GM23248 (cell line): Measurements from ENCODE around the gene PTPRN2. TPM values are rescaled to one million over a fixed set of nuclear protein-coding genes. Genes with fewer than 3 reads are reported as not detected.

Experiments
- DNase-seq: peaks from one replicate; pipeline ENCODE4 v3.0.0-alpha.2; 2015
- H2AFZ ChIP-seq: fragments of 200-600 bp; sonication (generic); 2 replicates; pipeline ENCODE4 v1.6.1; 2016; ENCODE audit warnings: antibody characterized with exemption
- H3F3A ChIP-seq: fragments of 200-600 bp; sonication (generic); 2 replicates; pipeline ENCODE4 v1.6.1; 2016; ENCODE audit warnings: mild to moderate bottlenecking, antibody characterized with exemption, mixed run types; ENCODE audit not compliant: insufficient read depth
- H3K27ac ChIP-seq: fragments of 200-600 bp; sonication (generic); 2 replicates; pipeline ENCODE4 v1.5.1; 2016; ENCODE audit warnings: mild to moderate bottlenecking
- H3K27me3 ChIP-seq: fragments of 200-600 bp; sonication (generic); replicated peaks from 2 replicates; pipeline ENCODE4 v1.6.1; 2016; ENCODE audit warnings: mild to moderate bottlenecking; ENCODE audit not compliant: insufficient read depth
- H3K36me3 ChIP-seq: fragments of 200-600 bp; sonication (generic); 2 replicates; pipeline ENCODE4 v1.6.1; 2016; ENCODE audit warnings: low read depth, mild to moderate bottlenecking
- H3K4me1 ChIP-seq: fragments of 200-600 bp; sonication (generic); 2 replicates; pipeline ENCODE4 v1.6.1; 2016; ENCODE audit warnings: mild to moderate bottlenecking; ENCODE audit not compliant: insufficient read depth
- H3K4me2 ChIP-seq: fragments of 200-600 bp; sonication (generic); one replicate; pipeline ENCODE4 v1.6.1; 2016; ENCODE audit warnings: mild to moderate bottlenecking; ENCODE audit not compliant: unreplicated experiment
- H3K4me3 ChIP-seq: fragments of 200-600 bp; sonication (generic); 2 replicates; pipeline ENCODE4 v1.5.1; 2016; ENCODE audit warnings: mild to moderate bottlenecking
- H3K79me2 ChIP-seq: fragments of 200-600 bp; sonication (generic); 2 replicates; pipeline ENCODE4 v1.6.1; 2016; ENCODE audit warnings: mild to moderate bottlenecking; ENCODE audit not compliant: insufficient read depth
- H3K9ac ChIP-seq: fragments of 200-600 bp; sonication (generic); 2 replicates; pipeline ENCODE4 v1.6.1; 2016; ENCODE audit warnings: mild to moderate bottlenecking
- H3K9me2 ChIP-seq: fragments of 200-600 bp; sonication (generic); 2 replicates; pipeline ENCODE4 v1.6.1; 2016; ENCODE audit warnings: mixed run types, mild to moderate bottlenecking, moderate library complexity; ENCODE audit not compliant: insufficient read depth
- H3K9me3 ChIP-seq: fragments of 200-600 bp; sonication (generic); one replicate; pipeline ENCODE4 v1.6.1; 2017; ENCODE audit warnings: low read depth
- H4K20me1 ChIP-seq: fragments of 200-600 bp; sonication (generic); 2 replicates; pipeline ENCODE4 v1.6.0; 2016; ENCODE audit not compliant: insufficient read depth
- EZH2 ChIP-seq: fragments of 200-600 bp; sonication (generic); IDR thresholded peaks from 2 replicates; pipeline ENCODE4 v1.6.1; 2018; ENCODE audit warnings: antibody characterized with exemption, mild to moderate bottlenecking; ENCODE audit not compliant: insufficient read depth, poor library complexity, severe bottlenecking
- EZH2phosphoT487 ChIP-seq: fragments of 200-600 bp; sonication (generic); IDR thresholded peaks from 2 replicates; pipeline ENCODE4 v1.6.1; 2018; ENCODE audit warnings: antibody characterized with exemption, moderate library complexity, mild to moderate bottlenecking, low read depth; ENCODE audit not compliant: insufficient read depth
- WGBS, 2 experiments: methylation state at CpG; one replicate each; pipeline ENCODE4 v1.1.6; 2015 to 2017; ENCODE audit warnings: low lambda C conversion rate in 2 of 2, low coverage in 1 of 2; ENCODE audit errors: missing lambda C conversion rate in 2 of 2; 5-methylcytosine and 5-hydroxymethylcytosine counted together
- in situ Hi-C: fragments of 300-500 bp; cut with MboI; formaldehyde crosslinking; loops from 2 replicates; pipeline ENCODE4 v1.15.0; 2020
- polyA plus RNA-seq: library from polyadenylated mRNA; unstranded; fragments of >200 nt; fragmentation: Nextera tagmentation; extraction: Ambion mirVana; gene quantifications from 2 replicates; pipeline ENCODE4 v1.2.1, GENCODE V29; 2016
- total RNA-seq: library from RNA; depleted of rRNA; stranded (reverse); fragments of >200 nt; shearing (Covaris generic); gene quantifications from 2 replicates; pipeline ENCODE4 v1.2.3, GENCODE V29; 2014

PTPRN2 gene
- total and polyA plus RNA-seq, 2 experiments from 2014 or later: 0.13 TPM; not detected in 1

DNA sequence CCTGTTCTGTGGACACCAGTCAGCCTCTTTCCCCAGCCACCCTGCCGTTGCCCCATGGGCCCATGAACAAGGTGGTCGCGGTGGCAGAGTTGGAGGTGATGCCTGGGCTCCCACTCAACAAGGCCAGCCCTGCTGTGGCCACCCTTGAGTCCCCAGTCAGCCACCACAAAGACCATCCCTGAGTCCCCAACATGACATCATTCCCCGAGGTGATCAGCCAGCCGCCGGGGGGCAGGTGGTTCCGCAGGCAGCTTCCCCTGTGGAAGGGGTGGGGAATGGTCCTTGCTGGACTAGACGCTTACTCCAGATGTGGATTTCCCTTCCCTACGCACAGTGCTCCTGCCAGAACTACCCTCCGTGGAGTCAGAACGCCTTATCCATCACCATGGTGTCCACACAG, 271.7 kb downstream of the PTPRN2 start:
- H3K4me3 ChIP-seq: no peak overlapping the region
- no peaks in the 10 kb centered on the region for H3F3A ChIP-seq
- no peak overlapping the region for H3K4me2 ChIP-seq
- no peaks in the 10 kb centered on the region for H3K4me1 ChIP-seq
- H2AFZ ChIP-seq: no peak overlapping the region
- TF ChIP-seq EZH2phosphoT487: no peak
- in situ Hi-C loops: no loop called here
- H3K27me3 ChIP-seq: no peaks in the 10 kb centered on the region
- no peak overlapping the region for H3K27ac ChIP-seq
- H3K36me3 ChIP-seq: no peaks in the 10 kb centered on the region
- H4K20me1 ChIP-seq: no peaks in the 10 kb centered on the region
- no peak overlapping the region for H3K9ac ChIP-seq
- no peaks in the 10 kb centered on the region for H3K79me2 ChIP-seq
- H3K9me2 ChIP-seq: no peaks in the 10 kb centered on the region
- no peaks in the 10 kb centered on the region for H3K9me3 ChIP-seq
- WGBS, 2 experiments: 47 to 63% methylated on average over 11 of the region's 11 CpGs
- DNase-seq: no peak

DNA sequence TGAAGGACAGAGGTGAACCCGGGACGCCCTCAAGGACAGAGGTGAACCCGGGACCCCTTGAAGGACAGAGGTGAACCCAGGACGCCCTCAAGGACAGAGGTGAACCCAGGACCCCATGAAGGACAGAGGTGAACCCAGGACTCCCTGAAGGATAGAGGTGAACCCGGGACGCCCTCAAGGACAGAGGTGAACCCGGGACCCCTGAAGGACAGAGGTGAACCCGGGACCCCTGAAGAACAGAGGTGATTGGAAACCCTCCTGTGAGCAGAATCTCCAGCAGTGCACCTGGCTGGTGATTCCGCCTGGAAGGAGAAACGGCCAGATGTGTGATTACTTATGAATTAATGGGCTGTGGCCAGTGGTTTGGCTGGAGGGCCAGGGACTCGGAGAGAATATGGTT, 272.3 kb downstream of the PTPRN2 start:
- Histone ChIP-seq H3K36me3 (no peaks in the 10 kb centered on the region), H3K9me2 (no peaks in the 10 kb centered on the region), H2AFZ (no peak overlapping the region), H3F3A (no peaks in the 10 kb centered on the region), H3K4me3 (no peak overlapping the region), H4K20me1 (no peaks in the 10 kb centered on the region), H3K27ac (no peak overlapping the region), H3K9ac (no peak overlapping the region), H3K4me2 (no peak overlapping the region), H3K4me1 (no peaks in the 10 kb centered on the region), H3K79me2 (no peaks in the 10 kb centered on the region), H3K27me3 (no peaks in the 10 kb centered on the region), H3K9me3 (no peaks in the 10 kb centered on the region)
- in situ Hi-C loops: no loop called here
- 49% methylated on average over 10 to 11 of the region's 11 CpGs for WGBS, 2 experiments
- TF ChIP-seq EZH2 (no peak), EZH2phosphoT487 (no peak)
- DNase-seq: no peak

DNA sequence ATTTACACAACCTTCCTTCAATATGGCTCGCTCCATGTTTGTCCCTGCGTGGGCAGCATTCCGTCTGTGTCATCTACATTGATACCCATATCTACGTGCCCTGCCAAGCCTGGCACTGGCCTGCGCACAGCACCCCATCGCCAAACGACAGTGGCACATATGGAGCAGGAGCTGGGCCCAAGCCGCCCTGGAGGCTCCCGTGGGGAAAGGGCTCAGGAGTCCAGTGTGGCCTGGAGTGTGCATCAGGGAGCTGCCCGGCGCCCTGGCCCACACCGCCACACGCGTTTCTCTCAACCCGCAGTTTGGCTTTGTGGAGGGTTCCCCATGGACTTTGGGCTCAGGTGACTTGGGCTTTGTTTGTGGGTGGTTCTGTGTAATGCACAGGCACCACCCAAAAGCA, 273.2 kb downstream of the PTPRN2 start:
- DNase-seq: no peak
- no peaks in the 10 kb centered on the region for H4K20me1 ChIP-seq
- no peak overlapping the region for H3K4me2 ChIP-seq
- no peaks in the 10 kb centered on the region for H3K36me3 ChIP-seq
- no peaks in the 10 kb centered on the region for H3K27me3 ChIP-seq
- no peaks in the 10 kb centered on the region for H3K79me2 ChIP-seq
- H3K9me3 ChIP-seq: no peaks in the 10 kb centered on the region
- H3K4me3 ChIP-seq: no peak overlapping the region
- H2AFZ ChIP-seq: no peak overlapping the region
- no peak for TF ChIP-seq EZH2
- no peak for TF ChIP-seq EZH2phosphoT487
- no peaks in the 10 kb centered on the region for H3F3A ChIP-seq
- no peak overlapping the region for H3K27ac ChIP-seq
- H3K9me2 ChIP-seq: no peaks in the 10 kb centered on the region
- 63 to 67% methylated on average over 15 of the region's 15 CpGs for WGBS, 2 experiments
- in situ Hi-C loops: no loop called here
- no peaks in the 10 kb centered on the region for H3K4me1 ChIP-seq
- H3K9ac ChIP-seq: no peak overlapping the region

DNA sequence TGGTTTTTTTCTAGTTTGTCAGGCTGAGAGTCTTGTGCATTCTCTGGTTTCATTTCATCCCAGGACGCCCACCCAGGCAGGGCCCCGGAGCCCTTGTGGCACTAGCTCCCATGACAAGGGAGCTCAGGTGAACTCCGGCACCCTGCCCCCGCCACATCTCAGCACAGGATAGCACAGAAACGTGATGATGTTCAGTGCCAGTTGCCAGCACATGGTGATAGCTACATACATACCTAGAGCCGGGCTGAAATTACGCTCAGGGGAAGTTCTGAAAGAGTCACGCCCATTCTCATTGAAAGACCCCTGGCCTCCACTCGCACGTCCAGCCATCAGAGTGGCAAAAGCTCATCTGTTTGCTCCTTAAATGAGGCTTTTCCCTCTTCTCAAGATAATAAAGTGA, 273.7 kb downstream of the PTPRN2 start:
- Histone ChIP-seq H4K20me1 (no peaks in the 10 kb centered on the region), H3K4me2 (no peak overlapping the region), H3K36me3 (no peaks in the 10 kb centered on the region), H3K9me3 (no peaks in the 10 kb centered on the region), H3K4me3 (no peak overlapping the region), H3K9ac (no peak overlapping the region), H3K79me2 (no peaks in the 10 kb centered on the region), H3K9me2 (no peaks in the 10 kb centered on the region), H2AFZ (no peak overlapping the region), H3K27me3 (no peaks in the 10 kb centered on the region), H3K27ac (no peak overlapping the region), H3F3A (no peaks in the 10 kb centered on the region), H3K4me1 (no peaks in the 10 kb centered on the region)
- in situ Hi-C loops: no loop called here
- no peak for TF ChIP-seq EZH2phosphoT487
- no peak for TF ChIP-seq EZH2
- WGBS, 2 experiments: 62 to 63% methylated on average over 10 of the region's 10 CpGs
- DNase-seq: no peak

DNA sequence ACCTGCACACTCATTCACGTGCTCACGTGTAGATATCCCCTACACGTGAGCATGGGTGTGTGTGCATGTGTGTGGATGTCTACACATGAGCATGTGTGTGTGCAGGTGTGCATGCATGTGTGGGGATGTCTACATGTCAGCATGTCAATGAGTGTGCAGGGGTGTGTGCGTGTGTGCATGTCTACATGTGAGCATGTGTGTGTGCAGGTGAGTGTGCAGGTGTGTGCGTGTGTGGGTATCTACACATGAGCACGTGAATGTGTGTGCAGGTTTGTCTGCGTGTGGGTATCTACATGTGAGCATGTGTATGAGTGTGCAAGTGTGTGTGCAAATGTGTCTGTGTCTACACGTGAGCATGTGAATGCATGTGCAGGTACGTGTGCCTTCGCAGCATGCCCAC, 274.8 kb downstream of the PTPRN2 start:
- H3F3A ChIP-seq: no peaks in the 10 kb centered on the region
- TF ChIP-seq EZH2phosphoT487 (no peak), EZH2 (no peak)
- no peak for DNase-seq
- H3K9me2 ChIP-seq: no peaks in the 10 kb centered on the region
- WGBS, 2 experiments: 66 to 67% methylated on average over 10 of the region's 10 CpGs
- no peaks in the 10 kb centered on the region for H3K27me3 ChIP-seq
- H3K79me2 ChIP-seq: no peaks in the 10 kb centered on the region
- no peak overlapping the region for H3K27ac ChIP-seq
- in situ Hi-C loops: no loop called here
- no peak overlapping the region for H3K4me3 ChIP-seq
- no peak overlapping the region for H3K9ac ChIP-seq
- H2AFZ ChIP-seq: no peak overlapping the region
- no peaks in the 10 kb centered on the region for H3K9me3 ChIP-seq
- no peaks in the 10 kb centered on the region for H3K4me1 ChIP-seq
- H3K4me2 ChIP-seq: no peak overlapping the region
- no peaks in the 10 kb centered on the region for H4K20me1 ChIP-seq
- no peaks in the 10 kb centered on the region for H3K36me3 ChIP-seq
